GM19397 (cell line): ENCODE results near the gene SMARCD2.

Experiments
- ATAC-seq: cut with Tn5 transposase; IDR thresholded peaks from one replicate; pipeline ENCODE4 v1.9.1; 2021; ENCODE audit warnings: mild to moderate bottlenecking, moderate library complexity; ENCODE audit not compliant: unreplicated experiment

SMARCD2 gene

GRCh38 chr17:63833026-63833740 lies 9.3 kb downstream of the SMARCD2 start:
- no peak for ATAC-seq

- ATAC-seq = no peak
Observed at GRCh38 chr17:63832455-63832854, 10.0 kb downstream of the SMARCD2 start.

- ATAC-seq = no peak
Observed at GRCh38 chr17:63832014-63832413, 10.5 kb downstream of the SMARCD2 start.

- no peak for ATAC-seq
Observed at GRCh38 chr17:63831505-63831904, 11.0 kb downstream of the SMARCD2 start.

- ATAC-seq = no peak
Observed at GRCh38 chr17:63830904-63831491, 11.5 kb downstream of the SMARCD2 start.

- ATAC-seq = no peak
Observed at GRCh38 chr17:63830278-63830677, 12.2 kb downstream of the SMARCD2 start.

- ATAC-seq = no peak
Observed at GRCh38 chr17:63828936-63829335, 13.5 kb downstream of the SMARCD2 start.

- no peak for ATAC-seq
Observed at GRCh38 chr17:63827801-63828221, 14.7 kb downstream of the SMARCD2 start.

GRCh38 chr17:63827002-63827800 lies 15.3 kb downstream of the SMARCD2 start, which contains the start of the genes FTSJ3 and PSMC5:
Gene FTSJ3, minus strand, starts transcription at chr17:63827663. Its CDS starts 761 bp downstream, at chr17:63826902.
Gene PSMC5, plus strand, starts transcription at chr17:63827431. Its CDS starts 60 bp downstream, at chr17:63827491.
- peak; percentile 90 for ATAC-seq

GRCh38 chr17:63826468-63827001 lies 15.9 kb downstream of the SMARCD2 start:
- no peak for ATAC-seq

GRCh38 chr17:63824362-63824761 lies 18.1 kb downstream of the SMARCD2 start:
- no peak for ATAC-seq

GRCh38 chr17:63823659-63824331 lies 18.7 kb downstream of the SMARCD2 start:
- ATAC-seq = no peak

GRCh38 chr17:63822537-63822936 lies 19.9 kb downstream of the SMARCD2 start:
- ATAC-seq = no peak

- ATAC-seq = no peak
Observed at GRCh38 chr17:63821804-63822203, 20.7 kb downstream of the SMARCD2 start.

GRCh38 chr17:63820963-63821561 lies 21.4 kb downstream of the SMARCD2 start:
- no peak for ATAC-seq

- no peak for ATAC-seq
Observed at GRCh38 chr17:63819585-63820537, 22.6 kb downstream of the SMARCD2 start.

- ATAC-seq = no peak
Observed at GRCh38 chr17:63819131-63819530, 23.4 kb downstream of the SMARCD2 start.

- no peak for ATAC-seq
Observed at GRCh38 chr17:63817736-63818385, 24.6 kb downstream of the SMARCD2 start.

- ATAC-seq = no peak
Observed at GRCh38 chr17:63816669-63817068, 25.8 kb downstream of the SMARCD2 start.
